K562 (cell line): ENCODE results near the gene LMBR1L. TPM values are rescaled to one million over a fixed set of nuclear protein-coding genes. Genes with fewer than 3 reads are reported as not detected.

ENCODE experiments used
- BRCA1 ChIP-seq, 2 experiments: fragments of 450-650 bp in 1 of 2; sonication (generic) in 1 of 2; formaldehyde crosslinking in 1 of 2; IDR thresholded peaks; 2 replicates each; pipeline versions ENCODE4 v1.5.0 to v1.6.1; 2017 to 2020; ENCODE audit warnings: mild to moderate bottlenecking in 1 of 2, missing genetic modification reagents in 1 of 2
- COPS2 ChIP-seq: fragments of 450-650 bp; conservative IDR thresholded peaks from 2 replicates; pipeline ENCODE4 v1.6.1; 2016; ENCODE audit warnings: mild to moderate bottlenecking, moderate library complexity
- CREB5 ChIP-seq: fragments of 250-450 bp; sonication (Bioruptor Pico); IDR thresholded peaks from 2 replicates; pipeline ENCODE4 v1.5.0; 2020; ENCODE audit warnings: mild to moderate bottlenecking
- CREM ChIP-seq: IDR thresholded peaks from 2 replicates; pipeline ENCODE4 v1.6.1; 2014; ENCODE audit warnings: antibody characterized with exemption, low read depth
- ETV6 ChIP-seq, 3 experiments: fragments of 150-350 bp in 1 of 3; sonication (generic) in 1 of 3; formaldehyde crosslinking in 1 of 3; IDR thresholded peaks; 2 replicates each; pipeline versions ENCODE4 v1.6.1 to v1.8.0; 2014 to 2022; ENCODE audit warnings: borderline replicate concordance in 2 of 3, low read depth in 2 of 3, antibody characterized with exemption in 1 of 3, low read length in 1 of 3, mild to moderate bottlenecking in 1 of 3, missing genetic modification reagents in 1 of 3
- GABPA ChIP-seq: fragments of 200-800 bp; sonication (Bioruptor generic); conservative IDR thresholded peaks from 2 replicates; pipeline ENCODE4 v1.6.1; 2016; ENCODE audit warnings: low read depth, missing genetic modification characterization, missing compliant biosample characterization
- GABPB1 ChIP-seq: sonication (generic); formaldehyde crosslinking; IDR thresholded peaks from 2 replicates; pipeline ENCODE4 v1.8.0; 2022; ENCODE audit warnings: mild to moderate bottlenecking, missing genetic modification reagents
- HDGF ChIP-seq: fragments of 450-650 bp; IDR thresholded peaks from 2 replicates; pipeline ENCODE4 v1.6.1; 2016
- KLF13 ChIP-seq: fragments of 450-650 bp; IDR thresholded peaks from 2 replicates; pipeline ENCODE4 v1.6.1; 2016; ENCODE audit warnings: missing genetic modification characterization, low read depth, mild to moderate bottlenecking, missing compliant biosample characterization, moderate library complexity, borderline replicate concordance
- MEF2D ChIP-seq: conservative IDR thresholded peaks from 2 replicates; pipeline ENCODE4 v1.6.1; 2016; ENCODE audit warnings: low read depth, missing genetic modification characterization, missing compliant biosample characterization
- NFE2 ChIP-seq: IDR thresholded peaks from 2 replicates; pipeline ENCODE4 v1.6.1; 2014; ENCODE audit warnings: antibody characterized with exemption, low read depth
- PCBP2 ChIP-seq: fragments of 200-400 bp; formaldehyde crosslinking; IDR thresholded peaks from 2 replicates; pipeline ENCODE4 v1.6.1; 2018; ENCODE audit warnings: low read length, low read depth, mild to moderate bottlenecking, moderate library complexity; ENCODE audit not compliant: poor library complexity, severe bottlenecking
- PHTF2 ChIP-seq: fragments of 250-450 bp; sonication (Bioruptor Pico); IDR thresholded peaks from 2 replicates; pipeline ENCODE4 v1.5.0; 2021; ENCODE audit warnings: mild to moderate bottlenecking
- POLR2AphosphoS2 ChIP-seq: IDR thresholded peaks from 2 replicates; pipeline ENCODE4 v1.6.1; 2012; ENCODE audit warnings: low read length, improper control_type of control experiment
- RBM22 ChIP-seq: fragments of 200-400 bp; formaldehyde crosslinking; IDR thresholded peaks from 2 replicates; pipeline ENCODE4 v1.6.1; 2018; ENCODE audit warnings: low read length, low read depth; ENCODE audit not compliant: poor library complexity, severe bottlenecking
- SIRT6 ChIP-seq: IDR thresholded peaks from one replicate; pipeline ENCODE4 v1.6.1; 2012; ENCODE audit warnings: low read depth, mild to moderate bottlenecking, control low read depth, inconsistent platforms, low read length, moderate library complexity
- SIX5 ChIP-seq, 2 experiments: IDR thresholded peaks; 2 replicates each; pipeline ENCODE4 v1.6.1; 2011; ENCODE audit warnings: low read length in 2 of 2, borderline replicate concordance in 1 of 2, low read depth in 1 of 2, mild to moderate bottlenecking in 1 of 2, moderate library complexity in 1 of 2; ENCODE audit not compliant: insufficient read depth in 1 of 2
- TAF9B ChIP-seq: fragments of 450-650 bp; IDR thresholded peaks from 2 replicates; pipeline ENCODE4 v1.6.1; 2018; ENCODE audit warnings: mild to moderate bottlenecking; ENCODE audit not compliant: partially characterized antibody
- WHSC1 ChIP-seq: IDR thresholded peaks from one replicate; pipeline ENCODE4 v1.6.1; 2012; ENCODE audit warnings: low read length, control low read depth, inconsistent platforms
- ZNF224 ChIP-seq: sonication (generic); formaldehyde crosslinking; IDR thresholded peaks from 2 replicates; pipeline ENCODE4 v1.8.0; 2022; ENCODE audit warnings: mild to moderate bottlenecking, missing genetic modification reagents
- ZNF316 ChIP-seq: fragments of 450-650 bp; IDR thresholded peaks from 2 replicates; pipeline ENCODE4 v1.6.1; 2016
- ZNF785 ChIP-seq: fragments of 250-450 bp; sonication (Bioruptor Pico); IDR thresholded peaks from 2 replicates; pipeline ENCODE4 v1.4.0; 2020; ENCODE audit warnings: mild to moderate bottlenecking
- polyA plus RNA-seq, 8 experiments: library from polyadenylated mRNA; depleted of rRNA in 4 of 8; stranded (reverse) in 5 of 8; unstranded in 3 of 8; fragments of >200 nt; fragmentation: Nextera tagmentation in 2 of 8; fragmentation: Illumina TruSeq in 1 of 8; extraction: Ambion mirVana in 2 of 8; extraction: Trizol in 1 of 8; gene quantifications; 2 replicates each; pipeline versions ENCODE4 v1.2.1 to v1.2.3, GENCODE V29; 2011 to 2014; ENCODE audit warnings: inconsistent platforms in 1 of 8, missing spikeins in 1 of 8
- total RNA-seq, 7 experiments: library from RNA; depleted of rRNA in 6 of 7; stranded (reverse); fragments of >200 nt in 6 of 7; fragmentation: Illumina TruSeq in 2 of 7; extraction: Trizol in 2 of 7; gene quantifications; 2 replicates each; pipeline versions ENCODE4 v1.2.1 to v1.2.3, GENCODE V29; 2011 to 2021; ENCODE audit warnings: low replicate concordance in 1 of 7
- TF ChIP-seq, protein P1 (sequence below): sonication (generic); formaldehyde crosslinking; IDR thresholded peaks from 2 replicates; pipeline ENCODE4 v1.8.1; 2023; ENCODE audit warnings: mild to moderate bottlenecking, missing genetic modification reagents
- TF ChIP-seq, protein P2 (sequence below): fragments of 450-650 bp; formaldehyde crosslinking; IDR thresholded peaks from 2 replicates; pipeline ENCODE4 v1.4.0; 2020; ENCODE audit warnings: mild to moderate bottlenecking, mixed read lengths

The LMBR1L gene
- total and polyA plus RNA-seq, 9 of the 15 experiments (the other 6 are each of a cell fraction or from before 2014, with no cell fraction given): 2.5 to 57.0 (median 31.1) TPM

DNA sequence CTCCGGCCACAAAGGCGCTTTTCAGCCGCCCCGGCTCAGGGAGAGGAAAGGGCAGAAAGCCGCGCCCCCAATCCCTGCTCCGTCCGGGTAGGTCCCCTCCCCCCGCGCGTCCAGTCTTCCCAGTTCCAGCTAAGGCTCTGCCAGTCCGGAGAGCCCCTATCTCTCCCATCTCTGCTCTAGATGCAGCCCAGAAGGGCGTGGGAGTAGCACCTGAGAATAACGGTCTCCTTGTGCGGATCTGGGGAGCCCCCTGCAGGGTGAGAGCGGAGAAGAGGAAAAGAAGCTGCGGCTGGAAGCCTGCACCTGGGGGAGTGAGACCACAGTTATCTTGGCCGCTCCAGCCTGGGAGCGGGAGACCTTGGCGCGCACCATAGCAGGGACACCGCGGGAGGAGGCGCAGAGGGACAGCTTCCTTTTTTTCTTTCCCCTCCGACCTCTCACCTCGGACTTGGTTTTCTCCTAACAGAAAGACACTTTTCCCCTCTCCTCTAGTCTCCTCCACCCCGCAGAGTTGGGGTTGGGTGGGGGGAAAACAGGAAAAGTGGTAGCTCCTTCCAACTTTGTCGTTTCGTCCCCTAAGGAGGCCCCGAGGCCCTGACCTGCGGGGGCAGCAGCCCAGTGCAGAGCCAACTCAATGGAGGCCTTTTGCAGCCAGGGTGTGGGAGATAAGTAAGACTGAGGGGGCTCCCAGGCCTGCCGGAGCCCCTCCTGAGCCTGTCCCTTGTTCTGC lies 18.4 kb downstream of the LMBR1L start (continued):
- no peak for TF ChIP-seq PCBP2
- TF ChIP-seq RBM22: no peak
- peak; percentile 51; the same call in 1 of the 2 replicates for TF ChIP-seq MEF2D
- peak; percentile 88 to 95 for TF ChIP-seq ETV6 (IDR thresholded peaks at IDR 0.05; ENCODE audit: borderline replicate concordance in 1 of 2, low read depth in 2 of 2, low read length in 1 of 2)
- no peak for TF ChIP-seq ETV6 (CRISPR knock-in tag; IDR thresholded peaks at IDR 0.05; ENCODE audit: borderline replicate concordance)
- TF ChIP-seq CREM: peak; percentile 79
- TF ChIP-seq WHSC1: no peak
- no peak for TF ChIP-seq ZNF785 (CRISPR knock-in tag)
- TF ChIP-seq ZNF316: no peak
- no peak for TF ChIP-seq CREB5 (CRISPR knock-in tag)
- no peak for TF ChIP-seq KLF13 (tag)
- no peak for TF ChIP-seq ZNF224
- peak; percentile 87 for TF ChIP-seq GABPB1 (CRISPR knock-in tag)
- TF ChIP-seq PHTF2 (CRISPR knock-in tag): no peak
- TF ChIP-seq GABPA: peak; percentile 61
- no peak for TF ChIP-seq SIRT6
- TF ChIP-seq TAF9B: no peak
- no peak for TF ChIP-seq POLR2AphosphoS2
- TF ChIP-seq COPS2: no peak
- TF ChIP-seq, protein P1, sequence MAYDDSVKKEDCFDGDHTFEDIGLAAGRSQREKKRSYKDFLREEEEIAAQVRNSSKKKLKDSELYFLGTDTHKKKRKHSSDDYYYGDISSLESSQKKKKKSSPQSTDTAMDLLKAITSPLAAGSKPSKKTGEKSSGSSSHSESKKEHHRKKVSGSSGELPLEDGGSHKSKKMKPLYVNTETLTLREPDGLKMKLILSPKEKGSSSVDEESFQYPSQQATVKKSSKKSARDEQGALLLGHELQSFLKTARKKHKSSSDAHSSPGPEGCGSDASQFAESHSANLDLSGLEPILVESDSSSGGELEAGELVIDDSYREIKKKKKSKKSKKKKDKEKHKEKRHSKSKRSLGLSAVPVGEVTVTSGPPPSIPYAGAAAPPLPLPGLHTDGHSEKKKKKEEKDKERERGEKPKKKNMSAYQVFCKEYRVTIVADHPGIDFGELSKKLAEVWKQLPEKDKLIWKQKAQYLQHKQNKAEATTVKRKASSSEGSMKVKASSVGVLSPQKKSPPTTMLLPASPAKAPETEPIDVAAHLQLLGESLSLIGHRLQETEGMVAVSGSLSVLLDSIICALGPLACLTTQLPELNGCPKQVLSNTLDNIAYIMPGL: no peak; the same call in 1 of the 2 replicates
- TF ChIP-seq NFE2: no peak; the same call in 1 of the 2 replicates
- TF ChIP-seq, protein P2, sequence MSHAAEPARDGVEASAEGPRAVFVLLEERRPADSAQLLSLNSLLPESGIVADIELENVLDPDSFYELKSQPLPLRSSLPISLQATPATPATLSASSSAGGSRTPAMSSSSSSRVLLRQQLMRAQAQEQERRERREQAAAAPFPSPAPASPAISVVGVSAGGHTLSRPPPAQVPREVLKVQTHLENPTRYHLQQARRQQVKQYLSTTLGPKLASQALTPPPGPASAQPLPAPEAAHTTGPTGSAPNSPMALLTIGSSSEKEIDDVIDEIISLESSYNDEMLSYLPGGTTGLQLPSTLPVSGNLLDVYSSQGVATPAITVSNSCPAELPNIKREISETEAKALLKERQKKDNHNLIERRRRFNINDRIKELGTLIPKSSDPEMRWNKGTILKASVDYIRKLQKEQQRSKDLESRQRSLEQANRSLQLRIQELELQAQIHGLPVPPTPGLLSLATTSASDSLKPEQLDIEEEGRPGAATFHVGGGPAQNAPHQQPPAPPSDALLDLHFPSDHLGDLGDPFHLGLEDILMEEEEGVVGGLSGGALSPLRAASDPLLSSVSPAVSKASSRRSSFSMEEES: no peak
- TF ChIP-seq SIX5 (IDR thresholded peaks at IDR 0.05; ENCODE audit: borderline replicate concordance in 1 of 2, insufficient read depth in 1 of 2, low read depth in 1 of 2, low read length in 2 of 2): no peak
- TF ChIP-seq HDGF: no peak
- no peak for TF ChIP-seq BRCA1 (IDR thresholded peaks at IDR 0.05)
- TF ChIP-seq BRCA1 (CRISPR knock-in tag; IDR thresholded peaks at IDR 0.05): no peak
